ENCODE results near the gene RCAN2. TPM values are rescaled to one million over a fixed set of nuclear protein-coding genes. Genes with fewer than 3 reads are reported as not detected.

Gene RCAN2
- total and polyA plus RNA-seq, 2 experiments from 2014 or later, result 6.0 to 9.3 TPM

- TF ChIP-seq ZNF462 (CRISPR knock-in tag; IDR thresholded peaks at IDR 0.05) (no peak), EZH2phosphoT487 (IDR thresholded peaks at IDR 0.05; ENCODE audit: unreplicated experiment) (no peak), CTCF (conservative IDR thresholded peaks at IDR 0.05; ENCODE audit: low read depth in 2 of 2) (no peak), POLR2AphosphoS5 (IDR thresholded peaks at IDR 0.05; ENCODE audit: low read depth) (no peak), CREB1 (CRISPR knock-in tag; IDR thresholded peaks at IDR 0.05; ENCODE audit: low read depth) (no peak), ZNF331 (CRISPR knock-in tag; IDR thresholded peaks at IDR 0.05; ENCODE audit: low read depth) (no peak), ZNF114 (CRISPR knock-in tag; IDR thresholded peaks at IDR 0.05) (no peak)
These were observed 165.4 kb downstream of the RCAN2 start (continued) for GRCh38 chr6:46325561-46326530.
